SU-DHL-6 (cell line): ENCODE data around the gene UNC13C.

Experiments used
- H2AFZ ChIP-seq: fragments of 200-600 bp; sonication (generic); 2 replicates; pipeline ENCODE4 v1.6.1; 2014; ENCODE audit warnings: low read depth, mild to moderate bottlenecking, moderate library complexity, mixed read lengths, antibody characterized with exemption, low read length; ENCODE audit not compliant: severe bottlenecking
- H3F3A ChIP-seq: fragments of 200-600 bp; shearing (Covaris generic); 2 replicates; pipeline ENCODE4 v1.6.0; 2016; ENCODE audit warnings: antibody characterized with exemption, mild to moderate bottlenecking; ENCODE audit not compliant: insufficient read depth
- H3K27ac ChIP-seq: fragments of 200-600 bp; sonication (generic); 2 replicates; pipeline ENCODE4 v1.5.1; 2016; ENCODE audit warnings: low read depth, mild to moderate bottlenecking, low read length, moderate library complexity, mixed read lengths
- H3K27me3 ChIP-seq: fragments of 200-600 bp; sonication (generic), shearing (Covaris generic); 2 replicates; pipeline ENCODE4 v1.6.0; 2014; ENCODE audit warnings: mild to moderate bottlenecking, low read length
- H3K36me3 ChIP-seq: fragments of 200-600 bp; sonication (generic); 2 replicates; pipeline ENCODE4 v1.6.1; 2014; ENCODE audit warnings: mild to moderate bottlenecking, low read length, mixed read lengths
- H3K4me2 ChIP-seq: fragments of 300-600, 200-600 bp; shearing (Covaris generic), sonication (generic); 2 replicates; pipeline ENCODE4 v1.6.0; 2014; ENCODE audit warnings: low read length, low read depth, mild to moderate bottlenecking; ENCODE audit not compliant: poor library complexity, severe bottlenecking
- H3K4me3 ChIP-seq: fragments of 200-600 bp; sonication (generic); 2 replicates; pipeline ENCODE4 v1.5.1; 2014; ENCODE audit warnings: antibody characterized with exemption, low read length, mild to moderate bottlenecking, mixed read lengths; ENCODE audit not compliant: insufficient read depth, poor library complexity, severe bottlenecking
- H3K79me2 ChIP-seq: fragments of 200-600 bp; sonication (generic); 2 replicates; pipeline ENCODE4 v1.6.1; 2014; ENCODE audit warnings: mild to moderate bottlenecking, low read length, moderate library complexity; ENCODE audit not compliant: insufficient read depth
- H3K9ac ChIP-seq: fragments of 200-600 bp; sonication (generic); 2 replicates; pipeline ENCODE4 v1.7.0; 2014; ENCODE audit warnings: mild to moderate bottlenecking, low read length
- H3K9me2 ChIP-seq: fragments of 200-600 bp; sonication (generic); replicated peaks from 2 replicates; pipeline ENCODE4 v1.6.1; 2014; ENCODE audit warnings: low read length; ENCODE audit not compliant: insufficient read depth
- H3K9me3 ChIP-seq: fragments of 200-600 bp; sonication (generic); 2 replicates; pipeline ENCODE4 v1.6.1; 2014; ENCODE audit warnings: low read length, mixed read lengths; ENCODE audit not compliant: insufficient read depth
- H4K20me1 ChIP-seq: fragments of 200-600 bp; sonication (generic); 2 replicates; pipeline ENCODE4 v1.6.1; 2014; ENCODE audit warnings: low read depth, mild to moderate bottlenecking, antibody characterized with exemption, low read length, moderate library complexity, mixed read lengths
- EZH2phosphoT487 ChIP-seq: fragments of 200-600 bp; sonication (generic), shearing (Covaris generic); conservative IDR thresholded peaks from 2 replicates; pipeline ENCODE4 v1.6.1; 2018; ENCODE audit warnings: mild to moderate bottlenecking, antibody characterized with exemption, low read length, moderate library complexity, mixed read lengths
- TF ChIP-seq, protein P1 (sequence below): fragments of 200-600 bp; sonication (generic); IDR thresholded peaks from one replicate; pipeline ENCODE4 v1.5.1; 2017; ENCODE audit warnings: antibody characterized with exemption, mild to moderate bottlenecking, low read length, moderate library complexity; ENCODE audit not compliant: insufficient read depth, poor library complexity, severe bottlenecking

UNC13C gene

DNA sequence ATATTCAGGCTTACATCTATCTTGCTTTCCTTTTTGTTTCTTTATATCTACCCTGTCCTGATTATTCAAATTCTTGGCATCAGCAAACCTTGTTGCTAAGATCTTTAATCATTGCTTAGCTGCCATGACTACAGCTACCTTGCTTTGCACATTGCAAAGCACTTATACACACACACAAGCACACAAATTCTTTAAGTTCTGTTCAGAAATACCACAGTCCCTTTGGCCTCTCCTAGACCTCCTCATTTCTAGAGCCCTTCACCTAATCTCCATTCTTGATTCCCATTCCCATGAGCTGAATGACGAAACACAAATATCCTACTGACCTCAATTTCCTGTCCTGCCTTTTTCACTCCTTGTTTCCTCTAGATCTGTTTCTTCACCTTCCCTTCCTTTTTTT, 409.6 kb downstream of the UNC13C start:
- TF ChIP-seq EZH2phosphoT487 = no peak
- TF ChIP-seq, protein P1, sequence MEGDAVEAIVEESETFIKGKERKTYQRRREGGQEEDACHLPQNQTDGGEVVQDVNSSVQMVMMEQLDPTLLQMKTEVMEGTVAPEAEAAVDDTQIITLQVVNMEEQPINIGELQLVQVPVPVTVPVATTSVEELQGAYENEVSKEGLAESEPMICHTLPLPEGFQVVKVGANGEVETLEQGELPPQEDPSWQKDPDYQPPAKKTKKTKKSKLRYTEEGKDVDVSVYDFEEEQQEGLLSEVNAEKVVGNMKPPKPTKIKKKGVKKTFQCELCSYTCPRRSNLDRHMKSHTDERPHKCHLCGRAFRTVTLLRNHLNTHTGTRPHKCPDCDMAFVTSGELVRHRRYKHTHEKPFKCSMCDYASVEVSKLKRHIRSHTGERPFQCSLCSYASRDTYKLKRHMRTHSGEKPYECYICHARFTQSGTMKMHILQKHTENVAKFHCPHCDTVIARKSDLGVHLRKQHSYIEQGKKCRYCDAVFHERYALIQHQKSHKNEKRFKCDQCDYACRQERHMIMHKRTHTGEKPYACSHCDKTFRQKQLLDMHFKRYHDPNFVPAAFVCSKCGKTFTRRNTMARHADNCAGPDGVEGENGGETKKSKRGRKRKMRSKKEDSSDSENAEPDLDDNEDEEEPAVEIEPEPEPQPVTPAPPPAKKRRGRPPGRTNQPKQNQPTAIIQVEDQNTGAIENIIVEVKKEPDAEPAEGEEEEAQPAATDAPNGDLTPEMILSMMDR = no peak
- Histone ChIP-seq H3K9me3 (no peaks in the 10 kb centered on the region), H3K27ac (no peak overlapping the region), H3K4me3 (no peak overlapping the region), H3F3A (no peaks in the 10 kb centered on the region), H3K79me2 (no peaks in the 10 kb centered on the region), H3K36me3 (no peaks in the 10 kb centered on the region), H3K27me3 (no peaks in the 10 kb centered on the region), H4K20me1 (no peaks in the 10 kb centered on the region), H3K9me2 (no peaks in the 10 kb centered on the region), H3K9ac (no peak overlapping the region), H3K4me2 (no peak overlapping the region), H2AFZ (no peak overlapping the region)

DNA sequence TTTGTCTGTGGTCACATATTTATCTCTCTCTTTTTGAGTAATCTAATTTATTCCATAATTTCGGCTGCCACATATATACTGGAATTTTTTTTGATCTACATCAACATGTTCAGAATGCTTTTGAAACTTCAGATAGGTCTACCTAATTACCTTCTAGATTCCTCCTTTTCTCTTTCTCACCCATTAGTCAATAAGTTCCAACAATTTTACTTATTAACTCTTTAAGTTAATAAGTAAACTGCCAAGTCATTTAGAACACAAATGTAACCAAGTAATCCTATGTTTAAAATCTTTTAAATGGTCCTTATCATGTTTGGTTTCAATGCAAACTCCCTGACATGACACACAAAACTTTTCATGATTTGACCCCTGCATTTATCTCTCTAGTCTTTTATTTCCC, 410.5 kb downstream of the UNC13C start:
- Histone ChIP-seq H3K9me3 (no peaks in the 10 kb centered on the region), H3K9me2 (no peaks in the 10 kb centered on the region), H3K4me3 (no peak overlapping the region), H3K36me3 (no peaks in the 10 kb centered on the region), H2AFZ (no peak overlapping the region), H3K27ac (no peak overlapping the region), H3K9ac (no peak overlapping the region), H3K27me3 (no peaks in the 10 kb centered on the region), H4K20me1 (no peaks in the 10 kb centered on the region), H3F3A (no peaks in the 10 kb centered on the region), H3K4me2 (no peak overlapping the region), H3K79me2 (no peaks in the 10 kb centered on the region)
- TF ChIP-seq EZH2phosphoT487 = no peak
- TF ChIP-seq, protein P1 = no peak

- Histone ChIP-seq H3F3A (no peaks in the 10 kb centered on the region), H3K27ac (no peak overlapping the region), H3K9me2 (no peaks in the 10 kb centered on the region), H3K9me3 (no peaks in the 10 kb centered on the region), H3K4me2 (no peak overlapping the region), H2AFZ (no peak overlapping the region), H3K36me3 (no peaks in the 10 kb centered on the region), H3K79me2 (no peaks in the 10 kb centered on the region), H3K4me3 (no peak overlapping the region), H3K27me3 (no peaks in the 10 kb centered on the region), H4K20me1 (no peaks in the 10 kb centered on the region), H3K9ac (no peak overlapping the region)
- TF ChIP-seq, protein P1 = no peak
- TF ChIP-seq EZH2phosphoT487 = no peak
These were observed 432.2 kb downstream of the UNC13C start for GRCh38 chr15:54410481-54410880.
